H1 (cell line): ENCODE data around the gene CNTN6. TPM values are rescaled to one million over a fixed set of nuclear protein-coding genes. Genes with fewer than 3 reads are reported as not detected.

ENCODE experiments used
- CTCF ChIA-PET: fragments of 300-600 bp; sonication (Branson Sonifier 250); formaldehyde crosslinking; loops from one replicate; lab custom pipeline; 2021; ENCODE audit not compliant: partially characterized antibody; lab: Charles Lee
- POLR2A ChIA-PET: fragments of 300-600 bp; sonication (Branson Sonifier 250); formaldehyde crosslinking; loops from one replicate; lab custom pipeline; 2021; ENCODE audit warnings: inconsistent platforms; ENCODE audit not compliant: partially characterized antibody; lab: Charles Lee
- DNase-seq, 2 experiments: peaks; one replicate each; pipeline versions ENCODE4 v3.0.0 to v3.0.0-alpha.2; 2010 to 2022; ENCODE audit warnings: low spot score in 2 of 2, low read depth in 1 of 2, mixed read lengths in 1 of 2
- FAIRE-seq: peaks from 2 replicates; lab custom pipeline; 2011; peaks lifted over from hg19 to GRCh38; lab: Jason Lieb, UNC
- H2AFZ ChIP-seq: 2 replicates; pipeline ENCODE4 v1.8.1; 2012; ENCODE audit warnings: low read length, inconsistent platforms
- H2AK5ac ChIP-seq: 2 replicates; pipeline ENCODE4 v1.6.1; 2013; ENCODE audit warnings: low read depth, low read length
- H2BK120ac ChIP-seq: replicated peaks from 2 replicates; pipeline ENCODE3; 2013; ENCODE audit warnings: low read depth, low read length, inconsistent platforms
- H2BK12ac ChIP-seq: 2 replicates; pipeline ENCODE4 v1.6.1; 2013; ENCODE audit warnings: low read depth, low read length
- H2BK15ac ChIP-seq: 2 replicates; pipeline ENCODE4 v1.6.1; 2013; ENCODE audit warnings: low read length
- H2BK20ac ChIP-seq: 2 replicates; pipeline ENCODE4 v1.6.1; 2013; ENCODE audit warnings: low read length
- H2BK5ac ChIP-seq: 2 replicates; pipeline ENCODE4 v1.6.1; 2013; ENCODE audit warnings: low read depth, low read length
- H3K14ac ChIP-seq: 2 replicates; pipeline ENCODE4 v1.6.1; 2013; ENCODE audit warnings: inconsistent platforms; ENCODE audit not compliant: insufficient read length
- H3K18ac ChIP-seq: 2 replicates; pipeline ENCODE4 v1.6.1; 2013; ENCODE audit warnings: low read length; ENCODE audit errors: extremely low read depth
- H3K23ac ChIP-seq: 2 replicates; pipeline ENCODE4 v1.6.1; 2013; ENCODE audit warnings: inconsistent platforms; ENCODE audit not compliant: insufficient read length
- H3K23me2 ChIP-seq: 2 replicates; pipeline ENCODE4 v1.6.1; 2013; ENCODE audit warnings: low read depth, low read length
- H3K27ac ChIP-seq: 2 replicates; pipeline ENCODE4 v1.6.1; 2011; ENCODE audit warnings: low read depth, low read length, inconsistent platforms
- H3K27me3 ChIP-seq, 4 experiments: replicated peaks in 1 of 4; 1 replicate in 1 of 4; 2 replicates in 3 of 4; pipeline versions ENCODE4 v1.6.1 to v1.8.1; 2011 to 2013; ENCODE audit warnings: low read length in 3 of 4, mild to moderate bottlenecking in 3 of 4, inconsistent platforms in 2 of 4, mixed read lengths in 2 of 4, moderate library complexity in 1 of 4; ENCODE audit not compliant: control insufficient read depth in 3 of 4, insufficient read depth in 3 of 4; ENCODE audit errors: extremely low read depth in 1 of 4
- H3K36me3 ChIP-seq, 4 experiments: 2 replicates each; pipeline versions ENCODE4 v1.6.1 to v1.8.1; 2011 to 2013; ENCODE audit warnings: mild to moderate bottlenecking in 4 of 4, low read length in 3 of 4, moderate library complexity in 2 of 4, control low read depth in 1 of 4, inconsistent platforms in 1 of 4; ENCODE audit not compliant: insufficient read depth in 4 of 4, control insufficient read depth in 2 of 4
- H3K4ac ChIP-seq: replicated peaks from 2 replicates; pipeline ENCODE3; 2013; ENCODE audit warnings: low read length, low read depth, mixed read lengths, inconsistent platforms; ENCODE audit not compliant: insufficient read length
- H3K4me1 ChIP-seq, 4 experiments: replicated peaks in 1 of 4; 1 replicate in 1 of 4; 2 replicates in 3 of 4; pipeline versions ENCODE4 v1.6.1 to v1.8.1; 2011 to 2013; ENCODE audit warnings: low read length in 3 of 4, inconsistent platforms in 2 of 4, mixed read lengths in 1 of 4; ENCODE audit not compliant: insufficient read depth in 4 of 4, control insufficient read depth in 3 of 4
- H3K4me2 ChIP-seq, 2 experiments: 2 replicates each; pipeline versions ENCODE4 v1.6.1 to v1.8.1; 2011 to 2013; ENCODE audit warnings: low read depth in 2 of 2, low read length in 2 of 2, control low read depth in 1 of 2, inconsistent platforms in 1 of 2, mild to moderate bottlenecking in 1 of 2; ENCODE audit not compliant: insufficient read depth in 1 of 2
- H3K4me3 ChIP-seq, 4 experiments: fragments of 200-600, 300-600 bp in 1 of 4; sonication (generic), shearing (Covaris generic), sonication (Bioruptor Twin) in 1 of 4; 2 replicates each; pipeline versions ENCODE4 v1.5.1 to v1.8.1; 2011 to 2016; ENCODE audit warnings: low read length in 4 of 4, low read depth in 3 of 4, control low read depth in 2 of 4, inconsistent platforms in 2 of 4, mild to moderate bottlenecking in 2 of 4, mixed read lengths in 1 of 4, moderate library complexity in 1 of 4; ENCODE audit not compliant: insufficient read depth in 2 of 4; ENCODE audit errors: extremely low read depth in 1 of 4
- H3K56ac ChIP-seq: replicated peaks from 2 replicates; pipeline ENCODE3; 2013; ENCODE audit warnings: low read depth, mild to moderate bottlenecking, mixed read lengths, low read length, inconsistent platforms; ENCODE audit not compliant: insufficient read length
- H3K79me1 ChIP-seq: 2 replicates; pipeline ENCODE4 v1.6.1; 2013; ENCODE audit warnings: low read depth, low read length, control low read depth
- H3K79me2 ChIP-seq, 2 experiments: 2 replicates each; pipeline versions ENCODE4 v1.6.1 to v1.8.1; 2012 to 2013; ENCODE audit warnings: low read length in 2 of 2, mild to moderate bottlenecking in 2 of 2, inconsistent platforms in 1 of 2; ENCODE audit not compliant: insufficient read depth in 2 of 2, control insufficient read depth in 1 of 2
- H3K9ac ChIP-seq, 4 experiments: replicated peaks in 1 of 4; 1 replicate in 1 of 4; 2 replicates in 3 of 4; pipeline versions ENCODE4 v1.6.1 to v1.8.1; 2011 to 2013; ENCODE audit warnings: low read depth in 3 of 4, low read length in 3 of 4, control low read depth in 2 of 4, mild to moderate bottlenecking in 2 of 4, moderate library complexity in 2 of 4, inconsistent platforms in 1 of 4; ENCODE audit errors: extremely low read depth in 1 of 4
- H3K9me3 ChIP-seq, 2 experiments: 2 replicates each; pipeline versions ENCODE4 v1.6.1 to v1.8.1; 2012 to 2013; ENCODE audit warnings: mild to moderate bottlenecking in 2 of 2, moderate library complexity in 2 of 2, control low read depth in 1 of 2, inconsistent platforms in 1 of 2, low read depth in 1 of 2, low read length in 1 of 2, mixed read lengths in 1 of 2; ENCODE audit not compliant: insufficient read depth in 2 of 2
- H4K20me1 ChIP-seq, 2 experiments: replicated peaks in 1 of 2; 2 replicates each; pipeline versions ENCODE3 to v1.8.1; 2011 to 2013; ENCODE audit warnings: inconsistent platforms in 2 of 2, low read length in 2 of 2, mild to moderate bottlenecking in 1 of 2; ENCODE audit not compliant: insufficient read depth in 2 of 2, control insufficient read depth in 1 of 2
- H4K5ac ChIP-seq: 2 replicates; pipeline ENCODE4 v1.6.1; 2013; ENCODE audit warnings: low read length, low read depth, mixed read lengths, inconsistent platforms; ENCODE audit not compliant: insufficient read length
- H4K8ac ChIP-seq: 2 replicates; pipeline ENCODE4 v1.8.0; 2013; ENCODE audit warnings: mild to moderate bottlenecking, moderate library complexity, low read length, inconsistent platforms; ENCODE audit not compliant: insufficient read depth; ENCODE audit errors: extremely low read depth
- H4K91ac ChIP-seq: replicated peaks from 2 replicates; pipeline ENCODE3; 2013; ENCODE audit warnings: low read length, mixed read lengths, inconsistent platforms; ENCODE audit not compliant: insufficient read length
- BACH1 ChIP-seq: IDR thresholded peaks from 2 replicates; pipeline ENCODE4 v1.6.1; 2012; ENCODE audit warnings: low read length, improper control_type of control experiment
- CBX8 ChIP-seq: fragments of 300-800, 300-1000 bp; sonication (generic); IDR thresholded peaks from 2 replicates; pipeline ENCODE4 v1.7.1; 2016; ENCODE audit warnings: low read depth, low read length, borderline replicate concordance
- CTBP2 ChIP-seq: IDR thresholded peaks from 2 replicates; pipeline ENCODE4 v1.7.0; 2011; ENCODE audit warnings: borderline replicate concordance, mild to moderate bottlenecking, moderate library complexity, mixed read lengths, low read length; ENCODE audit not compliant: insufficient read depth, insufficient read length
- GABPA ChIP-seq: IDR thresholded peaks from 2 replicates; pipeline ENCODE4 v1.6.1; 2011; ENCODE audit warnings: mild to moderate bottlenecking, low read length, moderate library complexity, borderline replicate concordance; ENCODE audit not compliant: insufficient read depth
- KDM1A ChIP-seq: fragments of 200-600, 300-600 bp; sonication (generic); IDR thresholded peaks from 2 replicates; pipeline ENCODE4 v1.7.1; 2016; ENCODE audit warnings: mild to moderate bottlenecking, low read length, borderline replicate concordance
- SAP30 ChIP-seq: fragments of 300-600 bp; sonication (generic); IDR thresholded peaks from 2 replicates; pipeline ENCODE4 v1.7.1; 2012; ENCODE audit warnings: low read length, moderate library complexity, mild to moderate bottlenecking, inconsistent platforms; ENCODE audit not compliant: insufficient read depth, insufficient replicate concordance
- SIRT6 ChIP-seq: IDR thresholded peaks from one replicate; pipeline ENCODE4 v1.7.1; 2012; ENCODE audit warnings: low read length, inconsistent platforms
- SP2 ChIP-seq: IDR thresholded peaks from 2 replicates; pipeline ENCODE4 v1.6.1; 2012; ENCODE audit warnings: mild to moderate bottlenecking, low read length, inconsistent platforms
- TAF1 ChIP-seq: IDR thresholded peaks from 2 replicates; pipeline ENCODE4 v1.6.1; 2011; ENCODE audit warnings: mild to moderate bottlenecking, low read depth, low read length
- TEAD4 ChIP-seq: IDR thresholded peaks from 2 replicates; pipeline ENCODE4 v1.6.1; 2012; ENCODE audit warnings: low read depth, low read length, inconsistent platforms, mixed read lengths
- WGBS, 2 experiments: shearing (Covaris generic) in 1 of 2; methylation state at CpG; one replicate each; pipeline versions ENCODE4 v1.1.6 to v1.1.7; 2013 to 2015; ENCODE audit warnings: low lambda C conversion rate in 2 of 2, mixed read lengths in 2 of 2, inconsistent platforms in 1 of 2, low coverage in 1 of 2, missing lambda C conversion rate in 1 of 2; ENCODE audit not compliant: insufficient replicate concordance in 2 of 2, insufficient coverage in 1 of 2, insufficient read length in 1 of 2; ENCODE audit errors: extremely low coverage in 1 of 2, missing lambda C conversion rate in 1 of 2; 5-methylcytosine and 5-hydroxymethylcytosine counted together
- polyA plus RNA-seq, 7 experiments: library from polyadenylated mRNA; depleted of rRNA in 3 of 7; stranded (reverse) in 5 of 7; unstranded in 2 of 7; fragments of >200 nt in 5 of 7; fragments of 200-250 nt in 2 of 7; gene quantifications; 1 replicate in 5 of 7; 2 replicates in 1 of 7; 4 replicates in 1 of 7; pipeline versions ENCODE4 v1.2.1 to v1.2.3, GENCODE V29; 2011 to 2013; ENCODE audit warnings: missing spikeins in 2 of 7, mixed read lengths in 2 of 7
- total RNA-seq: library from RNA; stranded (reverse); fragmentation: NEBNext Ultra II Directional; extraction: Animal tissue kit (Norgen Biotek cat#: 25700); gene quantifications from 2 replicates; pipeline ENCODE4 v1.2.1, GENCODE V29; 2021
- TF ChIP-seq, protein P1 (sequence below): IDR thresholded peaks from 2 replicates; pipeline ENCODE4 v1.6.1; 2011; ENCODE audit warnings: low read length, improper control_type of control experiment
- TF ChIP-seq, protein P2 (sequence below): IDR thresholded peaks from 2 replicates; pipeline ENCODE4 v1.6.1; 2012; ENCODE audit warnings: inconsistent platforms

Gene CNTN6
- total and polyA plus RNA-seq, 2 of the 8 experiments (the other 6 are each of a cell fraction or from before 2014, with no cell fraction given): not detected

DNA sequence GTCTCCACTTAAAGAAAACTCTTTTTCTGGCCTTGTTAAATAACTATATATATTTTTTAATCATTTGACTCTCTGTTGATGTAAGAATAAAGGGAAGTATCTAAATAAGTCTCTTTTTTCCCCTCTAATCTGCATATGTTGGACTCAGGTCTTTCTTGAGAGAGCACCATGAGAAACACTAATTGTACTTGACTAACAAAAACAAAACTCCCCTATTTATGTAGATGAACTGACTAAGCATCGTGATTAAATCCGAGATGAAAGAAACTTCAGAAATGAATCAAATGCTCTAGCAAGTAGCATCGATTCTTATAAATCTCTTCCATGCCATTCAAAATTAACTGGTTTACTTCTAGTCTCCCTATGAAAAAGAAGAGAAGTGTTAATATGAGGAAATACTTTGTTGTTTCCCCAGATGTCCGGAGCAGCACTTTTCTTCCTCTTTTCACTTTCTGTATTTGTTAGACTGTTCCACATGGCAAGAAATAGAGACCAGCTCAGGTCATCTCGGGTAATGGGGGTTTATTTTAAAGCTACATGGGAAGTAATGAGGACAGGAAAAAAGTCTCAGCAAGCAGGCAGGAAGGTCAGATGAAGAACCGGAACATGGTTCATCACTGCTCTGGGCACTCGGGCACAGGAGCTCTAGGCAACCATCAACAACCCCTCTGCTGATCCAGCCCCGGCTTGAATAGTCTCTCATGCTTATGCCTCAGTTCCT lies 288.3 kb downstream of the CNTN6 start:
- Histone ChIP-seq H3K56ac (no peak overlapping the region), H2BK5ac (no peak overlapping the region), H3K23ac (no peak overlapping the region), H3K9ac (no peak overlapping the region), H4K91ac (no peak overlapping the region), H4K20me1 (no peaks in the 10 kb centered on the region), H3K9me3 (no peaks in the 10 kb centered on the region), H3K36me3 (no peaks in the 10 kb centered on the region), H3K4me2 (no peak overlapping the region), H3K23me2 (no peaks in the 10 kb centered on the region), H3K4me1 (no peaks in the 10 kb centered on the region), H3K79me2 (no peaks in the 10 kb centered on the region), H3K4ac (no peak overlapping the region), H2AK5ac (no peak overlapping the region), H3K18ac (no peak overlapping the region), H2BK12ac (no peak overlapping the region), H3K79me1 (no peaks in the 10 kb centered on the region), H2BK15ac (no peak overlapping the region), H3K4me3 (no peak overlapping the region), H4K5ac (no peak overlapping the region), H3K14ac (no peak overlapping the region), H4K8ac (no peak overlapping the region), H2BK120ac (no peak overlapping the region), H3K27ac (no peak overlapping the region), H3K27me3 (no peaks in the 10 kb centered on the region), H2BK20ac (no peak overlapping the region), H2AFZ (no peak overlapping the region)
- no peak for DNase-seq
- ChIA-PET POLR2A (no interaction called here), CTCF (no interaction called here)
- WGBS, 2 experiments: 95% methylated on average over 8 of the region's 8 CpGs; no CpG with 5 or more reads in 1 of the 2 experiments
- no peak for FAIRE-seq
- no peak for TF ChIP-seq BACH1
- TF ChIP-seq CBX8: no peak
- no peak for TF ChIP-seq TEAD4
- no peak for TF ChIP-seq KDM1A
- no peak for TF ChIP-seq SAP30
- no peak for TF ChIP-seq CTBP2
- no peak for TF ChIP-seq TAF1
- TF ChIP-seq GABPA: no peak
- TF ChIP-seq SIRT6: no peak
- TF ChIP-seq, protein P1, sequence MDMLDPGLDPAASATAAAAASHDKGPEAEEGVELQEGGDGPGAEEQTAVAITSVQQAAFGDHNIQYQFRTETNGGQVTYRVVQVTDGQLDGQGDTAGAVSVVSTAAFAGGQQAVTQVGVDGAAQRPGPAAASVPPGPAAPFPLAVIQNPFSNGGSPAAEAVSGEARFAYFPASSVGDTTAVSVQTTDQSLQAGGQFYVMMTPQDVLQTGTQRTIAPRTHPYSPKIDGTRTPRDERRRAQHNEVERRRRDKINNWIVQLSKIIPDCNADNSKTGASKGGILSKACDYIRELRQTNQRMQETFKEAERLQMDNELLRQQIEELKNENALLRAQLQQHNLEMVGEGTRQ: no peak
- TF ChIP-seq SP2: no peak
- TF ChIP-seq, protein P2, sequence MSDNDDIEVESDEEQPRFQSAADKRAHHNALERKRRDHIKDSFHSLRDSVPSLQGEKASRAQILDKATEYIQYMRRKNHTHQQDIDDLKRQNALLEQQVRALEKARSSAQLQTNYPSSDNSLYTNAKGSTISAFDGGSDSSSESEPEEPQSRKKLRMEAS: no peak
